Adrenal gland (tissue), 5 donors: ENCODE data around the gene MTARC1.

ENCODE experiments used
- CTCF ChIP-seq, 6 experiments: fragments of 450-650 bp in 4 of 6; fragments of 200-600 bp in 2 of 6; sonication (generic) in 1 of 6; IDR thresholded peaks; 1 replicate in 5 of 6; 2 replicates in 1 of 6; pipeline versions ENCODE4 v1.5.1 to v1.8.0; 2016 to 2021; ENCODE audit warnings: antibody characterized with exemption in 6 of 6, mild to moderate bottlenecking in 2 of 6, moderate library complexity in 1 of 6
- POLR2A ChIP-seq, 2 donors: fragments of 450-650 bp; IDR thresholded peaks; one replicate each; pipeline ENCODE4 v1.6.1; 2017; ENCODE audit warnings: antibody characterized with exemption in 2 of 2, mild to moderate bottlenecking in 2 of 2, moderate library complexity in 1 of 2
- donor health status: DM: no; HTN: no; CAD: no.

GRCh38 chr1:220819467-220820026, 32.8 kb downstream of the MTARC1 start:
- no peak for TF ChIP-seq POLR2A (IDR thresholded peaks at IDR 0.05)
- no peak for TF ChIP-seq CTCF (IDR thresholded peaks at IDR 0.05)
